ENCODE results near the gene ARHGAP31.

- no peak for TF ChIP-seq CTCF (IDR thresholded peaks at IDR 0.05)
- TF ChIP-seq POLR2A (IDR thresholded peaks at IDR 0.05), result no peak
These were observed 7.5 kb downstream of the ARHGAP31 start for GRCh38 chr3:119301662-119302061.
